Caki2 (cell line): Measurements from ENCODE around the gene PANK4. TPM values are rescaled to one million over a fixed set of nuclear protein-coding genes. Genes with fewer than 3 reads are reported as not detected.
A peak's percentile ranks its signal among the peaks of the same experiment; 100 is the strongest.
"Not testable (repeated sequence)": the region's sequence is repeated elsewhere in the genome, so short reads cannot be mapped to it uniquely, and the experiment has no call there.

Experiments used
- DNase-seq: peaks from one replicate; pipeline ENCODE4 v3.0.0-alpha.2; 2015; ENCODE audit warnings: low read depth
- in situ Hi-C: cut with HindIII; loops from 2 replicates; pipeline ENCODE4 v1.10.0; 2016; ENCODE audit warnings: low sequenced_read_pairs, low pct_unique_long_range_greater_than_20kb, mixed read lengths
- total RNA-seq: library from RNA; depleted of rRNA; stranded (reverse); fragments of >200 nt; shearing (Covaris generic); gene quantifications from 2 replicates; pipeline ENCODE4 v1.2.3, GENCODE V29; 2014; ENCODE audit warnings: low replicate concordance; rRNA removed

Gene PANK4
- 21.1 and 34.6 TPM in 2 replicates for total RNA-seq

- in situ Hi-C loops, result no loop called here
- DNase-seq, result peak; percentile 72
These were observed at the start of gene PANK4 for GRCh38 chr1:2525920-2526823. Gene PANK4, minus strand, starts transcription at chr1:2526596. Its CDS starts 9 bp downstream, at chr1:2526587.

GRCh38 chr1:2574350-2574749 is 48.0 kb upstream of the PANK4 start:
- DNase-seq, result no peak

GRCh38 chr1:2573250-2573920 is 47.0 kb upstream of the PANK4 start:
- DNase-seq, result no peak

More at GRCh38 chr1:2574350-2574749, 48.0 kb upstream of the PANK4 start:
- in situ Hi-C loops, result no loop called here

GRCh38 chr1:2571348-2571747 is 45.0 kb upstream of the PANK4 start:
- in situ Hi-C loops, result no loop called here

More at GRCh38 chr1:2573250-2573920, 47.0 kb upstream of the PANK4 start:
- in situ Hi-C loops, result no loop called here

GRCh38 chr1:2570332-2570731 is 43.9 kb upstream of the PANK4 start:
- DNase-seq, result no peak
- in situ Hi-C loops, result no loop called here

More at GRCh38 chr1:2571348-2571747, 45.0 kb upstream of the PANK4 start:
- DNase-seq, result no peak

GRCh38 chr1:2569703-2570102 is 43.3 kb upstream of the PANK4 start:
- DNase-seq, in situ Hi-C loops: not testable (repeated sequence)

GRCh38 chr1:2569060-2569459 is 42.7 kb upstream of the PANK4 start:
- DNase-seq, result no peak
- in situ Hi-C loops, result no loop called here

GRCh38 chr1:2568187-2568816 is 41.9 kb upstream of the PANK4 start:
- in situ Hi-C loops, DNase-seq: not testable (repeated sequence)

GRCh38 chr1:2567083-2567679 is 40.8 kb upstream of the PANK4 start:
- in situ Hi-C loops, result no loop called here

GRCh38 chr1:2566101-2567045 is 40.0 kb upstream of the PANK4 start:
- no peak for DNase-seq
- in situ Hi-C loops, result no loop called here

More at GRCh38 chr1:2567083-2567679, 40.8 kb upstream of the PANK4 start:
- no peak for DNase-seq

GRCh38 chr1:2564815-2565374 is 38.5 kb upstream of the PANK4 start:
- in situ Hi-C loops, result no loop called here
- no peak for DNase-seq

GRCh38 chr1:2564006-2564814 is 37.8 kb upstream of the PANK4 start:
- no peak for DNase-seq
- in situ Hi-C loops, result no loop called here

GRCh38 chr1:2563205-2563604 is 36.8 kb upstream of the PANK4 start:
- no peak for DNase-seq
- in situ Hi-C loops, result no loop called here

- in situ Hi-C loops, result no loop called here
- DNase-seq, result no peak
These were observed 35.8 kb upstream of the PANK4 start for GRCh38 chr1:2561898-2562895.

- no peak for DNase-seq
- in situ Hi-C loops, result no loop called here
These were observed 35.0 kb upstream of the PANK4 start for GRCh38 chr1:2561446-2561845.
